Endothelial cell of umbilical vein (primary cell): ENCODE results near the gene SNAPC5. TPM values are rescaled to one million over a fixed set of nuclear protein-coding genes. Genes with fewer than 3 reads are reported as not detected.

Source experiments
- BruUV-seq: library from RNA; stranded (reverse); fragments of 400-500 nt; replicated peaks from 2 replicates; lab custom pipeline; 2021; lab: Mats Ljungman, UMichigan
- CTCF ChIA-PET: fragments of 300-600, 350-600 bp; sonication (Branson Sonifier 250); formaldehyde crosslinking; loops from one replicate; lab custom pipeline; 2021; ENCODE audit warnings: antibody characterized with exemption, inconsistent platforms; lab: Charles Lee
- POLR2A ChIA-PET: fragments of 300-600, 350-600 bp; sonication (Branson Sonifier 250); formaldehyde crosslinking; loops from one replicate; lab custom pipeline; 2021; ENCODE audit warnings: antibody characterized with exemption, inconsistent platforms; lab: Charles Lee
- DNase-seq: peaks from one replicate; pipeline ENCODE4 v3.0.0-alpha.2; 2011; ENCODE audit warnings: low read depth, low spot score
- FAIRE-seq: peaks from 2 replicates; lab custom pipeline; 2011; peaks lifted over from hg19 to GRCh38; lab: Jason Lieb, UNC
- H2AFZ ChIP-seq: 2 replicates; pipeline ENCODE4 v1.6.0; 2012; ENCODE audit warnings: low read depth, low read length, control low read depth, inconsistent platforms
- H3K27ac ChIP-seq: 2 replicates; pipeline ENCODE4 v1.5.1; 2011; ENCODE audit warnings: low read depth, mild to moderate bottlenecking, control low read depth, low read length, moderate library complexity; ENCODE audit not compliant: insufficient read depth
- H3K27me3 ChIP-seq, 2 experiments: 2 replicates each; pipeline versions ENCODE4 v1.6.0 to v1.6.1; 2011; ENCODE audit warnings: low read length in 2 of 2, mixed read lengths in 1 of 2; ENCODE audit not compliant: control insufficient read depth in 2 of 2, insufficient read depth in 2 of 2
- H3K36me3 ChIP-seq, 2 experiments: 2 replicates in 1 of 2; 3 replicates in 1 of 2; pipeline ENCODE4 v1.5.1; 2011; ENCODE audit warnings: low read length in 2 of 2, mild to moderate bottlenecking in 1 of 2, moderate library complexity in 1 of 2; ENCODE audit not compliant: control insufficient read depth in 2 of 2, insufficient read depth in 2 of 2; ENCODE audit errors: extremely low read depth in 1 of 2
- H3K4me1 ChIP-seq: 3 replicates; pipeline ENCODE4 v1.5.1; 2011; ENCODE audit warnings: mild to moderate bottlenecking, low read length; ENCODE audit not compliant: control insufficient read depth, insufficient read depth; ENCODE audit errors: extremely low read depth
- H3K4me2 ChIP-seq: 2 replicates; pipeline ENCODE4 v1.6.1; 2011; ENCODE audit warnings: low read length, control low read depth, mixed read lengths; ENCODE audit not compliant: insufficient read depth
- H3K4me3 ChIP-seq, 3 experiments: fragments of 200-600 bp in 1 of 3; sonication (generic), shearing (Covaris generic) in 1 of 3; replicated peaks in 1 of 3; 2 replicates each; pipeline ENCODE4 v1.5.1; 2011 to 2016; ENCODE audit warnings: control low read depth in 3 of 3, low read length in 3 of 3, mild to moderate bottlenecking in 2 of 3, inconsistent platforms in 1 of 3, low read depth in 1 of 3, moderate library complexity in 1 of 3; ENCODE audit not compliant: insufficient read depth in 1 of 3
- H3K79me2 ChIP-seq: 2 replicates; pipeline ENCODE4 v1.6.0; 2012; ENCODE audit warnings: low read length, inconsistent platforms; ENCODE audit not compliant: control insufficient read depth, insufficient read depth
- H3K9ac ChIP-seq: replicated peaks from 2 replicates; pipeline ENCODE3; 2011; ENCODE audit warnings: low read length, control low read depth; ENCODE audit not compliant: insufficient read depth; ENCODE audit errors: extremely low read depth
- H3K9me1 ChIP-seq: replicated peaks from 3 replicates; pipeline ENCODE4 v1.6.0; 2011; ENCODE audit warnings: mild to moderate bottlenecking, low read length; ENCODE audit not compliant: control insufficient read depth, insufficient read depth; ENCODE audit errors: extremely low read depth
- H3K9me3 ChIP-seq: replicated peaks from 2 replicates; pipeline ENCODE4 v1.5.1; 2012; ENCODE audit warnings: low read length, inconsistent platforms; ENCODE audit not compliant: control insufficient read depth, insufficient read depth
- H4K20me1 ChIP-seq: replicated peaks from 2 replicates; pipeline ENCODE3; 2011; ENCODE audit warnings: mild to moderate bottlenecking, low read length; ENCODE audit not compliant: control insufficient read depth, insufficient read depth; ENCODE audit errors: extremely low read depth
- EZH2 ChIP-seq: IDR thresholded peaks from 2 replicates; pipeline ENCODE4 v1.6.1; 2012; ENCODE audit warnings: borderline replicate concordance, low read depth, mild to moderate bottlenecking, moderate library complexity, low read length, inconsistent platforms; ENCODE audit not compliant: severe bottlenecking
- FOS ChIP-seq: IDR thresholded peaks from 2 replicates; pipeline ENCODE4 v1.6.1; 2011; ENCODE audit warnings: mild to moderate bottlenecking, low read length, moderate library complexity, borderline replicate concordance; ENCODE audit not compliant: insufficient read depth
- GATA2 ChIP-seq: IDR thresholded peaks from 2 replicates; pipeline ENCODE4 v1.7.0; 2011; ENCODE audit warnings: low read depth, mild to moderate bottlenecking, moderate library complexity, mixed read lengths, low read length; ENCODE audit not compliant: insufficient read length, insufficient read depth
- JUN ChIP-seq: IDR thresholded peaks from 2 replicates; pipeline ENCODE4 v1.6.1; 2011; ENCODE audit warnings: borderline replicate concordance, low read depth; ENCODE audit not compliant: insufficient read length, insufficient read depth
- MYC ChIP-seq: IDR thresholded peaks from one replicate; pipeline ENCODE4 v1.6.1; 2011; ENCODE audit warnings: mild to moderate bottlenecking, low read depth, low read length
- POLR2A ChIP-seq: IDR thresholded peaks from 2 replicates; pipeline ENCODE4 v1.6.1; 2012; ENCODE audit warnings: low read depth, mild to moderate bottlenecking, control low read depth, low read length
- POLR2AphosphoS5 ChIP-seq: IDR thresholded peaks from 2 replicates; pipeline ENCODE4 v1.6.1; 2012; ENCODE audit warnings: low read depth, mild to moderate bottlenecking, control low read depth, low read length, moderate library complexity; ENCODE audit not compliant: insufficient read depth
- dilution Hi-C: fragments of 300-500 bp; cut with MboI; formaldehyde crosslinking; loops from one replicate; pipeline ENCODE4 v1.15.0; 2019; ENCODE audit warnings: low sequenced_read_pairs; ENCODE audit not compliant: extremely low pct_ligation_motif_present
- intact Hi-C: fragments of 100-400 bp; cut with micrococcal nuclease; formaldehyde crosslinking; loops from one replicate; pipeline ENCODE4 v1.10.0; 2022
- polyA plus RNA-seq, 4 experiments: library from polyadenylated mRNA; depleted of rRNA in 3 of 4; stranded (reverse) in 3 of 4; unstranded in 1 of 4; fragments of >200 nt; gene quantifications; 2 replicates each; pipeline versions ENCODE4 v1.2.1 to v1.2.3, GENCODE V29; 2011 to 2012; ENCODE audit warnings: missing spikeins in 1 of 4
- total RNA-seq: library from RNA; stranded (reverse); gene quantifications from 2 replicates; pipeline ENCODE4 v1.2.3, GENCODE V29; 2021
- TF ChIP-seq, protein P1 (sequence below): IDR thresholded peaks from 2 replicates; pipeline ENCODE4 v1.6.1; 2011; ENCODE audit not compliant: insufficient read depth, insufficient read length
- TF ChIP-seq, protein P2 (sequence below), 2 donors: IDR thresholded peaks; 1 replicate in 1 of 2; 2 replicates in 1 of 2; pipeline ENCODE4 v1.5.1; 2011; ENCODE audit warnings: low read length in 2 of 2, mild to moderate bottlenecking in 2 of 2, moderate library complexity in 2 of 2, control low read depth in 1 of 2, inconsistent platforms in 1 of 2, low read depth in 1 of 2; ENCODE audit not compliant: insufficient read depth in 1 of 2; ENCODE audit errors: extremely low read depth in 1 of 2

The SNAPC5 gene
- total and polyA plus RNA-seq, 2 donors (not counting 3 experiments of a cell fraction or from before 2014, with no cell fraction given) = 16.0 to 17.4 TPM

GRCh38 chr15:66508293-66508883 lies 10.8 kb upstream of the SNAPC5 start:
- H3K4me1 ChIP-seq = peaks cover 6% of the 10 kb centered on the region
- no peak overlapping the region for H3K4me3 ChIP-seq
- POLR2A ChIA-PET = no interaction called here
- no peaks in the 10 kb centered on the region for H4K20me1 ChIP-seq
- CTCF ChIA-PET = no interaction called here
- intact Hi-C loops = no loop called here
- TF ChIP-seq EZH2 (no peak), GATA2 (no peak), POLR2AphosphoS5 (no peak), JUN (no peak), MYC (no peak), POLR2A (no peak), FOS (no peak)
- TF ChIP-seq, protein P1, sequence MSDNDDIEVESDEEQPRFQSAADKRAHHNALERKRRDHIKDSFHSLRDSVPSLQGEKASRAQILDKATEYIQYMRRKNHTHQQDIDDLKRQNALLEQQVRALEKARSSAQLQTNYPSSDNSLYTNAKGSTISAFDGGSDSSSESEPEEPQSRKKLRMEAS = no peak
- TF ChIP-seq, protein P2, sequence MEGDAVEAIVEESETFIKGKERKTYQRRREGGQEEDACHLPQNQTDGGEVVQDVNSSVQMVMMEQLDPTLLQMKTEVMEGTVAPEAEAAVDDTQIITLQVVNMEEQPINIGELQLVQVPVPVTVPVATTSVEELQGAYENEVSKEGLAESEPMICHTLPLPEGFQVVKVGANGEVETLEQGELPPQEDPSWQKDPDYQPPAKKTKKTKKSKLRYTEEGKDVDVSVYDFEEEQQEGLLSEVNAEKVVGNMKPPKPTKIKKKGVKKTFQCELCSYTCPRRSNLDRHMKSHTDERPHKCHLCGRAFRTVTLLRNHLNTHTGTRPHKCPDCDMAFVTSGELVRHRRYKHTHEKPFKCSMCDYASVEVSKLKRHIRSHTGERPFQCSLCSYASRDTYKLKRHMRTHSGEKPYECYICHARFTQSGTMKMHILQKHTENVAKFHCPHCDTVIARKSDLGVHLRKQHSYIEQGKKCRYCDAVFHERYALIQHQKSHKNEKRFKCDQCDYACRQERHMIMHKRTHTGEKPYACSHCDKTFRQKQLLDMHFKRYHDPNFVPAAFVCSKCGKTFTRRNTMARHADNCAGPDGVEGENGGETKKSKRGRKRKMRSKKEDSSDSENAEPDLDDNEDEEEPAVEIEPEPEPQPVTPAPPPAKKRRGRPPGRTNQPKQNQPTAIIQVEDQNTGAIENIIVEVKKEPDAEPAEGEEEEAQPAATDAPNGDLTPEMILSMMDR (IDR thresholded peaks at IDR 0.05; ENCODE audit: extremely low read depth in 1 of 2, insufficient read depth in 1 of 2, low read depth in 1 of 2, low read length in 2 of 2) = no peak
- H3K4me2 ChIP-seq = no peak overlapping the region
- dilution Hi-C loops = no loop called here
- H3K9me3 ChIP-seq = no peaks in the 10 kb centered on the region
- DNase-seq (no peak), FAIRE-seq (no peak)
- no peak overlapping the region for H3K27ac ChIP-seq
- peaks cover 0 to 3% of the 10 kb centered on the region in 2 experiments for H3K36me3 ChIP-seq
- no TSS peak for BruUV-seq
- no peak overlapping the region for H3K9ac ChIP-seq
- peaks cover 44% of the 10 kb centered on the region for H3K79me2 ChIP-seq
- no peak overlapping the region for H2AFZ ChIP-seq
- H3K27me3 ChIP-seq = no peaks in the 10 kb centered on the region
- H3K9me1 ChIP-seq = no peaks in the 10 kb centered on the region
